IPS-NIHi7 (cell line): ENCODE results near the gene LIN37.

Experiments used
- DNase-seq: peaks from one replicate; pipeline ENCODE4 v3.0.0; 2012; ENCODE audit warnings: mixed read lengths; ENCODE audit errors: extremely low spot score

Gene LIN37

DNA sequence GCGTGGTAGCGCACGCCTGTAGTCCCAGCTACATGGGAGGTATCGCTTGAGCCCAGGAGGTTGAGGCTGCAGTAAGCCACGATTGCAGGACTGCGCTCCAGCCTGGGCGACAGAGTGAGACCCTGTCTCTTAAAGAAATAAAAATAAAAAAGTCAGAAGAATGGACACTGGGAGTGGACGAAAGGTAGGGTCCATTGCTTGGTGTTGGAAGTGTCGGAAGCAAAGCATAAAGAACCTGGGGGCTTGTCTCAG lies 26.6 kb downstream of the LIN37 start:
- DNase-seq = no peak

DNA sequence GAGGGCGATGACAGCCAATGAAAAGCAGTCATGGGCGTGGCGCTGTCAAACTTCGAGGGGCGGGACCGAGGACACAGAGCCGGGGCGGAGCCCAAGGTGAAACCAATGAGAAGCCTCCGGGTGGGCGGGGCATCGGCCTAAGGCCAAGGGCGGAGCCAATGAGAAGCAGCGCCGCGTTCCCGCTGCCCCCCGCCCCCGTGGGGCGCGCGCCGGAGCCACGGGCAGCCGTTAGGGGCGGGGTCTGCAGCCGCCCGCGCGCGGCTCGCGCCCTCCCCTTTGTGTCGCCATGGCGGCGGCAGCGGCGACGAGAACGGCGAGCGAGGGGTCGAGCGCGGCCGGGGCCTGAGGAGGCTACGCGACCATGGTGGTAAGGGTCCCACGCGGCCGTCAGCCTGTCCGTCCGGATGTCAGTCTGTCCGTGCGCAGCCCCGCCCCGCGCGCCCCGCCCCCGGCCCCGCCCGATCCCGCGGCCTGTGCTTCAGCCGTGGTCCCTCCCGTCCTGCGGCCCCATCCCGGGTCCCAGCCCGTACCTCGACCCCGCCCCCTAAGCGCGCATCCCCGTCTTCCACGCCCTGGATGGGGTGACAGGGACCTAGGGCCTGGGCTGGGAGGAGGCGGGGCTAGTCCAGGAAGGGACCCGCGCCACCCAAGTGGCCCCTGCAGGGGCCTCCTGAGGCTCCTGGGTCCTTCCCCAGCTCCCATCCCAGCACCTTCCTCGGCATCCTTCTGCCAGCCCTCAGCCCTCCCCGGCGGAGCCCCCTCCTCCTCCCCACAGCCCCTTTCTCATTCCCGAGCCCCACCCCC lies 27.1 kb downstream of the LIN37 start, which contains the start of gene ARHGAP33:
Gene ARHGAP33, plus strand, starts transcription at position 267 of the 804 bp plus-strand sequence. Its CDS starts 95 bp downstream, at position 362.
- DNase-seq = peak; percentile 97

- no peak for DNase-seq
Observed at GRCh38 chr19:35776102-35776788, 27.9 kb downstream of the LIN37 start.

DNA sequence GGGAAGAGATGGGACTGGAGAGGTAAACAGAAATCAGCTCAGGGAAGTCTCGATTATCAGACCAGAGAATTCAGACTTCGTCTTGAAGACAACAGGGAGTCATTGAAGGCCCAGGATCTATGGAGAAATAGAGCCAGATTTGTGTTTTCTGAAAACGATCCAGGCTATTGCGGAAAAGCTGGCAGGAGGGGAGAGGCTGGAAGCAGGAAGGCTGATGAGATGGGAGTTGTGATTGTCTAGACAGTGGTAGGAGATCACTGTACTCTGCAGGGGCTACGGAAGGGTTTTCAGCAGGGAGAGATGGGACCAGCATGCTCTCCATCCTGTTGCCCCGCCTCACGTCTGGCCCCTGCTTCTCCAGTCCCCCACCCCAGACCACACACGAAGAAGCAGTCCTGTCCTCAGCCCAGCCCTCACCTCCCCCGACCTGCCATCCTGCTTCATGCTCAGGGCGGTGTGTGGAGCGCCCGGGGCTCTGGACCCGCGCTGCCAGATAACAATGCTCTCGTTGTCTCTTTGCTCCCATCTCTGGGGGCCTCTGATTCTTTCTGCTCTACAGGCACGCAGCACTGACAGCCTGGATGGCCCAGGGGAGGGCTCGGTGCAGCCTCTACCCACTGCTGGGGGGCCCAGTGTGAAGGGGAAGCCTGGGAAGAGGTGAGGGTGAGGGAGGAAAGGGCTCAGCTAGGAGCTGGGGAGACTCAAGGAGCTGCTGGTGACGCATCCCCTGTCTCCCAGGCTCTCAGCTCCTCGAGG lies 28.9 kb downstream of the LIN37 start:
- DNase-seq = peak; percentile 56

DNA sequence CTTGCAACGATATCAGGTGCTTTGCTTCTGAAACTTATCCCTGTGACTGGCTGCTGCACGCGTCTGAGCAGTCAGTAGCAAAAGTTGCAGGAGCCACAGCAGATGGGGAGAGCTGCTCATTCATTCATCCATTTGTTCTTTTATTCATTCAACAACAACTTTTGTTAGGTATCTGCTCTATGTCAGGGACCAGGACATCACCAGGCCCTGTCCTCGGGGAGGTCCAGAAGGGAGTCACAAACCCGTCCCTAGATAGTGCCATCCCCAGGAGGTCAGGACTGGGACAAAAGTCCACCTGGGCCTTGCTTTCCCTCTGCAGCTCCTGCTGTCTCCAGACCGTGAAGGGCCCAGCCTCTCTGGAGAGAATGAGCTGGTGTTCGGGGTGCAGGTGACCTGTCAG lies 29.6 kb downstream of the LIN37 start:
- DNase-seq = no peak

GRCh38 chr19:35779033-35779432 lies 30.7 kb downstream of the LIN37 start:
- no peak for DNase-seq

DNA sequence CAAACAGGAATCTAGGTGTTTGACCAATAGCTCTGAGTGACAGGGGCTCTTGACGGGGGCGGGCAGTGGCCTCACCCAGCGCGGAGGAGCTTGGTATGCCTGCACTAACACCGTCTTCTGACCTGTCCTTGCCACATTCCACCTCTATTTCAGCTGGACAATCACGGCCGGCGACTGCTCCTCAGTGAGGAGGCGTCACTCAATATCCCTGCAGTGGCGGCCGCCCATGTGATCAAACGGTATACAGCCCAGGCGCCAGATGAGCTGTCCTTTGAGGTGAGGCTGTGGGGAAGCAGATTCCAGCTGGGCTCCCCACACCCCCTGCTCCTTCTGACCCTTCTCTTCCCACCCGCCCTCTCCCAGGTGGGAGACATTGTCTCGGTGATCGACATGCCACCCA lies 31.7 kb downstream of the LIN37 start:
- DNase-seq = no peak

- no peak for DNase-seq
Observed at GRCh38 chr19:35780717-35781116, 32.3 kb downstream of the LIN37 start.

DNA sequence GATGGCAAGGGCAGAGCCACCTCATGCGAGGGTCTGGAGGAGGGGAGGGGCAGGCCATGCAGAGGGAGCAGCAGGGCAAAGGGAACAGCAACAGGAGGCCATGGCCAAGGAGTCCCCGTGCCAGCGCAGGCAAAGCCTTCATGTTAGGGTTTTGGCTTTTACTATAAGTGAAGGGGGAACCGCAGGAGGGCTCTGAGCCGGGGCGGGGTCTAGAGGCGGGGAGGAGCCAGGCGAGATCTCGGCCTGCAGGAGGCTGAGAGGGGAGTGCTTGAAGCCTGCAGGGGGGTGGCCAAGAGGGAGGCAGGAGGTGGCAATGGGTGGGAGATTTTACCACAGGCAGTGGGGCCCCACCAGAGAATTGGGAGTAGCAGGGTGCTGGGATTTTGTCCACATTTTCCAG lies 33.3 kb downstream of the LIN37 start:
- DNase-seq = no peak

DNA sequence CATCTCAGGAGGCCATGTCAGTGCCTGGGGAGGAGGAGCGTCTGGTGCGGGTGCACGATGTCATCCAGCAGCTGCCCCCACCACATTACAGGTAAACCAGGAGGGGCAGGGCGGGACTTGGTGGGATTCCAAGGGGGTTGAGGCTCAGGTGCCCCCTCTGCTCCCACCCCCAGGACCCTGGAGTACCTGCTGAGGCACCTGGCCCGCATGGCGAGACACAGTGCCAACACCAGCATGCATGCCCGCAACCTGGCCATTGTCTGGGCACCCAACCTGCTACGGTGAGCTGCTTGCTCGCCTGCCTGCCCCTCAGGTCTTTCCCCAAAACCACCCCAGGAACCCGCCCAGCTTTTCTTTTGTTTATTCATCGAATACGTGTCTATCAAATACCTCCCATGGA lies 34.2 kb downstream of the LIN37 start:
- DNase-seq = no peak

GRCh38 chr19:35783469-35784434 lies 35.4 kb downstream of the LIN37 start:
- DNase-seq = peak; percentile 59

DNA sequence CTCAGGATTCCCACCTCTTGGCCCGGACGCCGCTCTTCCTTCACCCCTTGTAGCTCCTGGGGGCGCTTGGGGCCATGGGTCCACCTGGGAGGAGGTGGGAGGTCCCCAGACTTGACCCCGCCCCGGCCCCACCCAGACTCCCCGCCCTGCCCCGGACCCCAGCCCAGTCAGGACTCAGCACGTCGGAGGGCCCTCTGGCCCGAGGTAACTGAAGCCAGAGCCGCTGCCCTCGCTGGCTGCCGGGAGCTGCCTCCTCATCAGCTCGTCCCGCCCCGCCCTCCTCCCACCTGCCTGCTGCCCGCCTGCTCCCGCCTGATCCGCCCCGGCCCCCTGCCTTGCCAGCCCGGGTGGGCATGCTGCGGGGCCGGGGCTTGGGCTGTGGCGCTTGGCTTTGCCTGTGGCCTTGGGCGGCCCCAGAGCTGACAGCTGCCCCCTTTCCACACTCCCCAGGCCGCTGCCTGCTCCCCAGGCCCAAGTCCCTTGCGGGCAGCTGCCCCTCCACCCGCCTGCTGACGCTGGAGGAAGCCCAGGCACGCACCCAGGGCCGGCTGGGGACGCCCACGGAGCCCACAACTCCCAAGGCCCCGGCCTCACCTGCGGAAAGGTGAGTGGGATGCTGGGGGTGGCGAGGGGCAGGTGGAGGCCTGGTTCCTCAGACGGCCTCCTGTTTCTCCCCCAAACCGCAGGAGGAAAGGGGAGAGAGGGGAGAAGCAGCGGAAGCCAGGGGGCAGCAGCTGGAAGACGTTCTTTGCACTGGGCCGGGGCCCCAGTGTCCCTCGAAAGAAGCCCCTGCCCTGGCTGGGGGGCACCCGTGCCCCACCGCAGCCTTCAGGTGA lies 36.3 kb downstream of the LIN37 start:
- DNase-seq = peak; percentile 93

- DNase-seq = no peak
Observed at GRCh38 chr19:35785339-35785627, 36.9 kb downstream of the LIN37 start.

GRCh38 chr19:35786299-35787160 lies 38.2 kb downstream of the LIN37 start:
- no peak for DNase-seq

- no peak for DNase-seq
Observed at GRCh38 chr19:35787227-35787799, 38.9 kb downstream of the LIN37 start.

DNA sequence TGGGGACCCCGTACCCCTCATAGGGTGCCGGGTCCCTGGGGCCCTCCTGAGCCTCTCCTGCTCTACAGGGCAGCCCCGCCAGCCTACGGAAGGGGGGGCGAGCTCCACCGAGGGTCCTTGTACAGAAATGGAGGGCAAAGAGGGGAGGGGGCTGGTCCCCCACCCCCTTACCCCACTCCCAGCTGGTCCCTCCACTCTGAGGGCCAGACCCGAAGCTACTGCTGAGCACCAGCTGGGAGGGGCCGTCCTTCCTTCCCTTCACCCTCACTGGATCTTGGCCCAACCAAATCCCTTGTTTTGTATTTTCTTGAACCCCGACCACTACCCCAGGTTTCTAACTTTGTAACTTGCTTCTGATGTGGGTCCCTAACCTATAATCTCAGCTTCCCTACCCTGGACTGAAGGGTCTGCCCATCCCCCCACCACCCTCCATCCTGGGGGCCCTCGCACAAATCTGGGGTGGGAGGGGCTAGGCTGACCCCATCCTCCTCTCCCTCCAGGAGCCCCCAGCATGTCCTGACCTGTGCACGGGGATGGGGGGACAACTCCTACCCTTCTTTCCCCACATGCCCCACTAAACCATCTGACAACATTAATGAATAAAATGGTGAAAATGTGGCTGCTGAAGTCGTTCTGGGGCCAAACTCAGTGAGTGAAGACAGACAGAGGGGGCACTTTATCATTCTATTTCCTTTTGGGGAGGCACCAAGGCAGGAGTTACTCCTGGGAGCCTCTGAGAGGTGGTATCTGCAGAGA lies 40.0 kb downstream of the LIN37 start:
- no peak for DNase-seq

- DNase-seq = no peak
Observed at GRCh38 chr19:35789195-35789977, 41.0 kb downstream of the LIN37 start.
